IMR-90 (cell line): Measurements from ENCODE around the gene NBPF4. TPM values are rescaled to one million over a fixed set of nuclear protein-coding genes. Genes with fewer than 3 reads are reported as not detected.
A peak's percentile ranks its signal among the peaks of the same experiment; 100 is the strongest.

Source experiments
- ATAC-seq: fragments of 200-7000 bp; cut with Tn5 transposase; 2 replicates; pipeline ENCODE4 v1.9.1; 2020; ENCODE audit warnings: low read depth, mild to moderate bottlenecking, moderate library complexity
- BruUV-seq: library from RNA; stranded (reverse); fragments of 400-500 nt; replicated peaks from 2 replicates; lab custom pipeline; 2021; lab: Mats Ljungman, UMichigan
- CTCF ChIA-PET: fragments of 300-600 bp; formaldehyde crosslinking; extraction: SDS; loops from one replicate; lab custom pipeline; 2021; ENCODE audit warnings: antibody characterized with exemption; lab: Yijun Ruan, JAX
- POLR2A ChIA-PET: fragments of 300-600 bp; sonication (Branson Sonifier 250); formaldehyde crosslinking; loops from one replicate; lab custom pipeline; 2022; ENCODE audit warnings: antibody characterized with exemption; ENCODE audit not compliant: unreplicated experiment; lab: Charles Lee
- DNase-seq: peaks from one replicate; pipeline ENCODE4 v3.0.0; 2013
- H2AFZ ChIP-seq: replicated peaks from 2 replicates; pipeline ENCODE3; 2013; ENCODE audit warnings: low read length, mild to moderate bottlenecking; ENCODE audit not compliant: poor library complexity
- H2AK5ac ChIP-seq: 2 replicates; pipeline ENCODE4 v1.6.1; 2013; ENCODE audit warnings: low read depth, low read length, inconsistent platforms
- H2AK9ac ChIP-seq: replicated peaks from 2 replicates; pipeline ENCODE3; 2013; ENCODE audit warnings: mild to moderate bottlenecking, low read depth, low read length, moderate library complexity; ENCODE audit not compliant: poor library complexity
- H2BK120ac ChIP-seq: 2 replicates; pipeline ENCODE4 v1.6.1; 2013; ENCODE audit warnings: low read depth, low read length, inconsistent platforms
- H2BK15ac ChIP-seq: 3 replicates; pipeline ENCODE4 v1.6.1; 2013; ENCODE audit warnings: low read depth, low read length, inconsistent platforms
- H2BK20ac ChIP-seq: 2 replicates; pipeline ENCODE4 v1.6.1; 2013; ENCODE audit warnings: low read depth, mild to moderate bottlenecking, inconsistent platforms, low read length, moderate library complexity
- H2BK5ac ChIP-seq: 2 replicates; pipeline ENCODE4 v1.6.1; 2013; ENCODE audit warnings: mild to moderate bottlenecking, low read depth, low read length, inconsistent platforms; ENCODE audit not compliant: poor library complexity, severe bottlenecking
- H3K14ac ChIP-seq: replicated peaks from 2 replicates; pipeline ENCODE4 v1.6.1; 2013; ENCODE audit warnings: low read depth, low read length, inconsistent platforms
- H3K18ac ChIP-seq: 2 replicates; pipeline ENCODE4 v1.6.1; 2013; ENCODE audit warnings: low read depth, low read length, control low read depth
- H3K23ac ChIP-seq: 2 replicates; pipeline ENCODE4 v1.6.1; 2013; ENCODE audit warnings: low read depth, low read length, inconsistent platforms
- H3K27ac ChIP-seq: 2 replicates; pipeline ENCODE4 v1.5.1; 2013; ENCODE audit warnings: mild to moderate bottlenecking, control low read depth, low read length; ENCODE audit not compliant: insufficient read depth
- H3K27me3 ChIP-seq: 2 replicates; pipeline ENCODE4 v1.6.1; 2013; ENCODE audit warnings: low read length; ENCODE audit not compliant: control insufficient read depth, insufficient read depth
- H3K36me3 ChIP-seq: 2 replicates; pipeline ENCODE4 v1.6.1; 2013; ENCODE audit warnings: low read length, mixed read lengths; ENCODE audit not compliant: control insufficient read depth, insufficient read depth
- H3K4ac ChIP-seq: 2 replicates; pipeline ENCODE4 v1.6.1; 2013; ENCODE audit warnings: low read depth, low read length, inconsistent platforms
- H3K4me1 ChIP-seq: 2 replicates; pipeline ENCODE4 v1.6.1; 2013; ENCODE audit warnings: low read length, mixed read lengths; ENCODE audit not compliant: control insufficient read depth, insufficient read depth
- H3K4me2 ChIP-seq: 2 replicates; pipeline ENCODE4 v1.6.1; 2013; ENCODE audit warnings: low read depth, mild to moderate bottlenecking, control low read depth, low read length, moderate library complexity
- H3K4me3 ChIP-seq: 2 replicates; pipeline ENCODE4 v1.5.1; 2013; ENCODE audit warnings: low read depth, mild to moderate bottlenecking, control low read depth, low read length, moderate library complexity; ENCODE audit not compliant: insufficient read depth
- H3K56ac ChIP-seq: 2 replicates; pipeline ENCODE4 v1.6.1; 2013; ENCODE audit warnings: low read length, inconsistent platforms; ENCODE audit not compliant: insufficient read depth; ENCODE audit errors: extremely low read depth
- H3K79me1 ChIP-seq, 2 experiments: 2 replicates each; pipeline ENCODE4 v1.6.1; 2013; ENCODE audit warnings: low read length in 2 of 2, inconsistent platforms in 1 of 2, low read depth in 1 of 2
- H3K9ac ChIP-seq: 2 replicates; pipeline ENCODE4 v1.6.1; 2013; ENCODE audit warnings: low read depth, low read length, control low read depth
- H3K9me1 ChIP-seq: 2 replicates; pipeline ENCODE4 v1.6.1; 2013; ENCODE audit warnings: low read length, inconsistent platforms; ENCODE audit not compliant: insufficient read depth
- H3K9me3 ChIP-seq: 2 replicates; pipeline ENCODE4 v1.6.1; 2013; ENCODE audit warnings: low read length; ENCODE audit not compliant: control insufficient read depth, insufficient read depth
- H4K20me1 ChIP-seq: 2 replicates; pipeline ENCODE4 v1.6.1; 2013; ENCODE audit warnings: low read length, inconsistent platforms; ENCODE audit not compliant: insufficient read depth
- H4K5ac ChIP-seq: 2 replicates; pipeline ENCODE4 v1.6.1; 2013; ENCODE audit warnings: mild to moderate bottlenecking, low read depth, low read length, control low read depth
- H4K8ac ChIP-seq, 2 experiments: 2 replicates each; pipeline ENCODE4 v1.6.1; 2013; ENCODE audit warnings: low read depth in 2 of 2, low read length in 2 of 2, control low read depth in 1 of 2, inconsistent platforms in 1 of 2
- H4K91ac ChIP-seq: 2 replicates; pipeline ENCODE4 v1.6.1; 2013; ENCODE audit warnings: low read depth, low read length, inconsistent platforms; ENCODE audit not compliant: insufficient read depth
- BHLHE40 ChIP-seq: fragments of 150-350 bp; IDR thresholded peaks from 2 replicates; pipeline ENCODE4 v1.6.1; 2016; ENCODE audit warnings: mild to moderate bottlenecking, low read depth, low read length
- CEBPB ChIP-seq: IDR thresholded peaks from 2 replicates; pipeline ENCODE4 v1.6.1; 2012; ENCODE audit warnings: low read depth, low read length, improper control_type of control experiment
- CTCF ChIP-seq: conservative IDR thresholded peaks from 2 replicates; pipeline ENCODE4 v1.5.1; 2012; ENCODE audit warnings: mild to moderate bottlenecking, low read depth, low read length, improper control_type of control experiment
- ELK1 ChIP-seq: fragments of 150-350 bp; IDR thresholded peaks from 2 replicates; pipeline ENCODE4 v1.6.1; 2016; ENCODE audit warnings: low read depth, mild to moderate bottlenecking, low read length, moderate library complexity, borderline replicate concordance
- RCOR1 ChIP-seq: IDR thresholded peaks from 2 replicates; pipeline ENCODE4 v1.6.1; 2012; ENCODE audit warnings: mild to moderate bottlenecking, low read length, improper control_type of control experiment; ENCODE audit not compliant: insufficient replicate concordance
- WGBS, 2 experiments: methylation state at CpG; one replicate each; pipeline versions ENCODE4 v1.1.5 to v1.1.7; 2013; ENCODE audit warnings: missing lambda C conversion rate in 2 of 2; ENCODE audit not compliant: insufficient read length in 1 of 2; ENCODE audit errors: extremely low coverage in 2 of 2; 5-methylcytosine and 5-hydroxymethylcytosine counted together
- dilution Hi-C: fragments of 300-500 bp; cut with HindIII; formaldehyde crosslinking; loops from one replicate; pipeline ENCODE4 v1.14.3; 2018; ENCODE audit warnings: low sequenced_read_pairs; ENCODE audit not compliant: unreplicated experiment
- in situ Hi-C: fragments of 300-500 bp; cut with MboI; formaldehyde crosslinking; loops from 3 replicates; pipeline ENCODE4 v1.14.3; 2019; ENCODE audit warnings: low sequenced_read_pairs, inconsistent platforms, mixed read lengths
- intact Hi-C: fragments of 100-400 bp; cut with micrococcal nuclease; formaldehyde crosslinking; loops from 2 replicates; pipeline ENCODE4 v1.10.0; 2022
- polyA plus RNA-seq, 3 experiments: library from polyadenylated mRNA; depleted of rRNA; stranded (reverse); fragments of >200 nt; gene quantifications; 2 replicates each; pipeline ENCODE4 v1.2.3, GENCODE V29; 2012; ENCODE audit warnings: low replicate concordance in 1 of 3
- total RNA-seq: library from RNA; depleted of rRNA; stranded (reverse); fragments of >200 nt; gene quantifications from 2 replicates; pipeline ENCODE4 v1.2.3, GENCODE V29; 2012

The NBPF4 gene
- total and polyA plus RNA-seq, 2 of the 4 experiments (the other 2 are of a cell fraction) = not detected

- in situ Hi-C loops (no loop called here), intact Hi-C loops (loop anchor here (10.0 kb wide), 1 partner anchor 416 kb away; no protein-coding TSS in a partner anchor), dilution Hi-C loops (no loop called here)
- peak; percentile 38 for ATAC-seq
- H3K9me3 ChIP-seq = no peaks in the 10 kb centered on the region
- peak overlapping the region; percentile 99 for H2AK9ac ChIP-seq
- peak overlapping the region; percentile 100 for H3K4me3 ChIP-seq
- WGBS, 2 experiments = no CpG with 5 or more reads among the region's 10 CpGs
- peak overlapping the region; percentile 56 for H4K5ac ChIP-seq
- DNase-seq = peak; percentile 79
- peak overlapping the region; percentile 69 for H3K9ac ChIP-seq
- no TSS peak for BruUV-seq
- CTCF ChIA-PET = interaction anchor here (0.8 to 1.1 kb wide), 2 partner anchors 12 to 82 kb away, joined by 3 read pairs; no protein-coding TSS in a partner anchor
- peak overlapping the region; percentile 11 for H3K23ac ChIP-seq
- H2AK5ac ChIP-seq = no peak overlapping the region
- H3K18ac ChIP-seq = no peak overlapping the region
- H3K9me1 ChIP-seq = peaks cover 9% of the 10 kb centered on the region; the same call in 1 of the 2 replicates
- H2AFZ ChIP-seq = peak overlapping the region; percentile 99
- H2BK5ac ChIP-seq = peak overlapping the region; percentile 80
- H3K27ac ChIP-seq = peak overlapping the region; percentile 78
- H3K4ac ChIP-seq = peak overlapping the region; percentile 88
- peaks cover 17% of the 10 kb centered on the region; the same call in 1 of the 2 replicates for H4K20me1 ChIP-seq
- peak overlapping the region; percentile 86 for H3K14ac ChIP-seq
- peak overlapping the region; percentile 84 for H4K91ac ChIP-seq
- H3K27me3 ChIP-seq = no peaks in the 10 kb centered on the region
- H3K4me2 ChIP-seq = peak overlapping the region; percentile 37
- H3K36me3 ChIP-seq = peaks cover 2% of the 10 kb centered on the region; the same call in 1 of the 2 replicates
- H4K8ac ChIP-seq = peak overlapping the region; percentile 82 to 90
- POLR2A ChIA-PET = no interaction called here
- H2BK15ac ChIP-seq = no peak overlapping the region
- no peak for TF ChIP-seq RCOR1
- TF ChIP-seq ELK1 = no peak
- no peak for TF ChIP-seq BHLHE40
- TF ChIP-seq CTCF = peak; percentile 26; the same call in 1 of the 2 replicates
- no peak for TF ChIP-seq CEBPB
- H2BK20ac ChIP-seq = no peak overlapping the region
- H3K56ac ChIP-seq = peak overlapping the region; percentile 68
- H2BK120ac ChIP-seq = no peak overlapping the region
- H3K4me1 ChIP-seq = peaks cover 2% of the 10 kb centered on the region; the same call in 1 of the 2 replicates
- peaks cover 0 to 27% of the 10 kb centered on the region in 2 experiments; a peak in 2 of 4 replicates for H3K79me1 ChIP-seq
Measured at GRCh38 chr1:108200687-108201051, 43.2 kb downstream of the NBPF4 start.
